HG02588 (cell line): Measurements from ENCODE around the gene ANTXR1.
"Not testable (repeated sequence)": the region's sequence is repeated elsewhere in the genome, so short reads cannot be mapped to it uniquely, and the experiment has no call there.

Source experiments
- ATAC-seq: cut with Tn5 transposase; IDR thresholded peaks from one replicate; pipeline ENCODE4 v1.9.1; 2021; ENCODE audit warnings: mild to moderate bottlenecking, moderate library complexity; ENCODE audit not compliant: unreplicated experiment

Gene ANTXR1

GRCh38 chr2:69159986-69160385 is 147.0 kb downstream of the ANTXR1 start:
- no peak for ATAC-seq

- no peak for ATAC-seq
Measured at GRCh38 chr2:69162057-69162456, 149.1 kb downstream of the ANTXR1 start.

- no peak for ATAC-seq
Measured at GRCh38 chr2:69163109-69163508, 150.1 kb downstream of the ANTXR1 start.

GRCh38 chr2:69163556-69163955 is 150.6 kb downstream of the ANTXR1 start:
- no peak for ATAC-seq

GRCh38 chr2:69164061-69164778 is 151.2 kb downstream of the ANTXR1 start:
- no peak for ATAC-seq

GRCh38 chr2:69165091-69165880 is 152.3 kb downstream of the ANTXR1 start:
- no peak for ATAC-seq

GRCh38 chr2:69166465-69166811 is 153.5 kb downstream of the ANTXR1 start:
- ATAC-seq: no peak

- ATAC-seq: no peak
Measured at GRCh38 chr2:69166812-69167468, 154.0 kb downstream of the ANTXR1 start.

- ATAC-seq: no peak
Measured at GRCh38 chr2:69167469-69167822, 154.5 kb downstream of the ANTXR1 start.

GRCh38 chr2:69168144-69168813 is 155.3 kb downstream of the ANTXR1 start:
- no peak for ATAC-seq

GRCh38 chr2:69168950-69169654 is 156.1 kb downstream of the ANTXR1 start:
- no peak for ATAC-seq

GRCh38 chr2:69169655-69170389 is 156.8 kb downstream of the ANTXR1 start:
- ATAC-seq: no peak

- ATAC-seq: no peak
Measured at GRCh38 chr2:69170661-69171060, 157.7 kb downstream of the ANTXR1 start.

- no peak for ATAC-seq
Measured at GRCh38 chr2:69171116-69171896, 158.3 kb downstream of the ANTXR1 start.

- ATAC-seq: no peak
Measured at GRCh38 chr2:69171897-69172525, 159.0 kb downstream of the ANTXR1 start.

- no peak for ATAC-seq
Measured at GRCh38 chr2:69173706-69174105, 160.7 kb downstream of the ANTXR1 start.

- not testable (repeated sequence) for ATAC-seq
Measured at GRCh38 chr2:69174211-69174610, 161.2 kb downstream of the ANTXR1 start.

GRCh38 chr2:69175790-69176715 is 163.1 kb downstream of the ANTXR1 start:
- no peak for ATAC-seq
